SW480 (cell line): ENCODE measurements around the gene TIMM23.
"Not testable (repeated sequence)": the region's sequence is repeated elsewhere in the genome, so short reads cannot be mapped to it uniquely, and the experiment has no call there.

ENCODE experiments used
- DNase-seq: peaks from one replicate; pipeline ENCODE4 v3.0.0-alpha.2; 2016; ENCODE audit warnings: low spot score

Gene TIMM23, protein sequence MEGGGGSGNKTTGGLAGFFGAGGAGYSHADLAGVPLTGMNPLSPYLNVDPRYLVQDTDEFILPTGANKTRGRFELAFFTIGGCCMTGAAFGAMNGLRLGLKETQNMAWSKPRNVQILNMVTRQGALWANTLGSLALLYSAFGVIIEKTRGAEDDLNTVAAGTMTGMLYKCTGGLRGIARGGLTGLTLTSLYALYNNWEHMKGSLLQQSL

DNA sequence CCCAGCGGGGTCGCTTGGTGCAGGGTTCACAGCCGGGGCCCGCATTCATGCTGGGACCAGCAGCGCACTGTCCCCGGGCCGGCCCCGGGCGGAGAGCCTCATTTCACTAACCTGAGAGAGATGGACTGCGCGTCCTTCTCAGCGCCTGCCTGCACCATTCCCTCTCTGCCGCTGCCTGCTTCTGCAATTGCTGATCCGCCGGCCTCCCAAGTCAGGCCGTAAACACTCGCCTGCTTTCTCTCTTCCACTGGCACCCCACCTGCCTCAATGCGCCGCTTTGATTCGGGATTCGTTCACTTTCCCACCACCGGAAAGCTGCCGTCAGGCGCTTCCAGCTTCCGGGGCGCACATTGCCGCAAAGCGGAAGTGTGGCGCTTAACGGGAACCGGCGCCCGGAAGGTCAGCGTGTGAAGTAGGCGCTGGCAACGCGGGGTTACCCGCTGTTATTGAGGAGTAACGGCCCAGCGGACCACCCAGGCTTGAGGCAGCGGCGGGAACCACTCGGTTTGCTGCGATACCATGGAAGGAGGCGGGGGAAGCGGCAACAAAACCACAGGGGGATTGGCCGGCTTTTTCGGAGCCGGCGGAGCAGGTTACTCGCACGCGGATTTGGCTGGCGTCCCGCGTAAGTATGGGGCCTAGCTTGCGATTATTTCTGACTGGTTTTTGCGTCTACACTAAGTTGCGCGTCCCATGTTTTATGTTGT lies at the start of gene TIMM23:
Gene TIMM23 (plus strand): TSS at position 384 of the 707 bp plus-strand sequence. CDS start 136 bp downstream, at position 520.
- DNase-seq, result peak; percentile 73

DNA sequence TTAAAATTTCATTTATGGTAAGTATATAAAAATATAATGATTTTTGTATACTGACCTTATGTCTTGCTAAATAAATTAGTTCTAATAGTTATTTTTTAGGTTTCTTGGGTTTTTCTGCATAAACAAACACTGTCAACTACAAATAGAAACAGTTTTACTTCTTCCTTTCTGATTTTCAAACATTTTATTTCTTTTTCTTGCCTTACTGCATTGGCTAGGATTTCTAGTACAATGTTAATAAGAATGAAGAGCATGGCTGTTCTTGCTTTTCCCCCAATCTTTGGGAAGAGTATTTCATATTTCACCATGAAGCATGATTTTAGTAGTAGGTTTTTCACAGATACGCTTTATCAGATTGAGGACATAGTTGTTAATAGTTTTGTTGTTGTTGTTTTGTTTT lies 45.5 kb upstream of the TIMM23 start:
- DNase-seq, result not testable (repeated sequence)

DNA sequence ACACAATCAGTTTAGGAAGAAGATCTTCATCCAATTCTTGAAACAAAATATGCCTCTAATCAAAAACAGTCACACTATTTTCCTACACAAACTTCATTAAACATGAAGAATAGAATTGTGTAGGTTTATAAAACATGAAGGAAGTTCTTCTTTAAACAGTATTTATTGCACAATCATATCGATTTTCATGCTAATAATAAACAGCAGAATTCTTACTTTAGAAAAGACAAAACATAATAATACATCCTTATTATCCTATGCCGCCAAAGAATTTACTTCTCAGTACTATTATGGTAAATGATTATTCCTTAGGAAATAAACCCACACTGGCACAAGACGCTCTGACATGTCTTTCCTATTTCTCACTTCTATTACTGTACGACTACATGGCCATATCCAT lies 41.0 kb upstream of the TIMM23 start:
- DNase-seq, result not testable (repeated sequence)

DNA sequence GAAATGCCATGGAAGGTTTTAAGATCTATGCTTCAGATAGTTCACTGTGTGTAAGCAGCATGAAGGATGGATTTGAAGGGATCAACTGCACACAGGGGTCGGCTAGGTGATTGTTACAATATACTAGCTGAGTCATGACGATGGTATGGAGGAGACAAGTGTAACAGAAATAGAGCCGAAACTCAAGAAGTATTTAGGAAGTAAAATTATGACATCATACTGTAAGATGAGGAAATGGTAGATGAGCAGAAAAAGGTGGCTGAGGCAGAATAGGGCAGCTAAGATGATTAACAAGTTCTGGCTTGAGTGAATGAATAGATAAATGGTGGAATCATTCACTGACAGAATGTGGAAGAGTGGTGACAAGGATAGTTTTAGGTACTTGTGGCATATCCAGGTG lies 37.5 kb upstream of the TIMM23 start:
- not testable (repeated sequence) for DNase-seq

DNA sequence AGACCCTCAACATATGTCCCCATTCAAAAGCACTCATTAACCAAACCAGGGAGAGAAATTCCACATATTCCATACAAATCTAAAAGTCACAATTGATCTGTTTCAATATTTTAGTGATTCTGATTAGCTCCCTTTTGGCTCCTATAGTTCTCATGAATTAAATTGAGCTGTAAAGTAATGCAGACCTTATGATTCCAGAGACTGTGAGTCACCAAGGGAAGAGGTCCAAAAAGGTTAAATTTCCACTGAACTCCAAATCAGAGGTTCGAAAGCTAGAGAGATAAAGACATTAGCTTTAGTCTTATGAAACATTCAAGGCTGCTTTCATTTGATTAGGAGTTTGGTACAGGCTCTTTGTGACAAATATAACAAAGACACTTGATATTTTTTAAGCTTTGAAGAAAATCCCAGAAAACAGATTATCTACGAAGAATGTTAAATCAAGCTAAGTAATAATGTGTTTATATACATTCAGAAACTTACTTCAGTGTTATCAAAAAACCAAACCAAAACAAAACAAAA lies 33.1 kb upstream of the TIMM23 start:
- not testable (repeated sequence) for DNase-seq

DNA sequence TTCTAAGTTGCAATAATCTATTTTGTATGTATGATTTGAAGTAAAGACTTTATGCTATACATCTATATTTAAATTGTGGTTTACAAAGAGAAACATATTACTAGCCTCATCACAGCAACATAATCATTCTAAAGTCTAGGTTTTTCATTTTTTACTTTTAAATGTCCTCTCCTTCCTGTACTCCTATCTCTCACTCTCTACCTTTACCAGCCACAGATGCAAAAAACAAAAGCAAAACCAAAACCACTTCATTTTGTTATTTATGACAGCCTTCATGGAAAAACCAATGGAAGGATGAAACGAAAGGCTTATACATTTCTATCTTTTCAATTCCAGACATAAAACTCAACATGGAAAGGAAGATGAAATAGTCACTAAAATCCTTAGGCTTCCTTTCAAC lies 31.1 kb upstream of the TIMM23 start:
- not testable (repeated sequence) for DNase-seq

DNA sequence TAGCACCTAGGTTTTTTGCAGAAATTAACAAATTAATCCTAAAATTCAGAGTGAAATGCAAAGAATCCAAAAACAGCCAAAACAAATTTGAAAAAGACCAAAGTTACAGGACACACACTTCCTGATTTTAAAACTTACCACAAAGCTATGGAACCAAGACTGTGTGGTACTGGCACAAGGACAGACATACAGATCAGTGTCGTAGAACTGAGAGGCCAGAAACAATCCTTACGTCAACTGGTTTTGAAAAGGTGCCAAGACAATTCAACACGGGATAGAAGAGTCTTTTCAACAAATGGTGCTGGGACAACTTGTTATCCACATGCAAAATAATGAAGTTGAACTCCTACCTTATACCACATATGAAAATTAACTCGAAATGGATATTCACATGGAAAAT lies 26.8 kb upstream of the TIMM23 start:
- not testable (repeated sequence) for DNase-seq

DNA sequence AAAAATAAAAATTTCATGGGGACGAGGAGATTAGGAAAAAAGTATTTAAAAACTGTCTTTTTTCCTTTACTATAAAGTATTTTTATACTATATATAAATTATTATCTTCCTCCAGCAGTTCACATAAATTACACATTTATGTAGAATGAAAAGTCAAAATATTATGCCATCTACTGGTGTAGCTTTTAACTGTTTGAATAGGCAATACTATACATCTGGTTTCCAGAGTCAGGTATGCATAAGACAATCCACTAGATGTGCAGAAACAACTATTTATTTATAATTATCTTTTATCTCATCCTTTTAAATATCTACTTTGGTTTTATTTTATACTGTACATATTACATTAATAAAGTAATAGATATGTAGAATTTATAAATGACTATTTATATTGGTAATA lies 24.9 kb upstream of the TIMM23 start:
- DNase-seq, result not testable (repeated sequence)

DNA sequence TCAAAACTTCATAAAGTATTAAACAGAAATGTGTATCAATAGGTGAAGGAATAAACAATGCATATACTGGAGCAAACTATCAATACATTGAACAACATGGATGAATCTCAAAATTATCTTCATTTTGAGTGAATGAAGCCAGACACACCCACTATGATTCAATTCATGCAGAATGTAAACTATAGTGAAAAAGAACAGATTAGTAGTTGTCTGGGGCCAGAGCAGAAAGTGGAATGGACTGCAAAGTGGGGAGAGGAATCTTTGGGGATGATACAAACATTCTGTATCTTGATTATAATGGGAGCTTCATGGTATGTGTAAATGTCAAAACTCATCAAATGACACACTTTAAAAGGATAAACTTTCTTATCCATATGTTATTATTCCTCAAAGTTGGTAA lies 23.5 kb upstream of the TIMM23 start:
- not testable (repeated sequence) for DNase-seq

DNA sequence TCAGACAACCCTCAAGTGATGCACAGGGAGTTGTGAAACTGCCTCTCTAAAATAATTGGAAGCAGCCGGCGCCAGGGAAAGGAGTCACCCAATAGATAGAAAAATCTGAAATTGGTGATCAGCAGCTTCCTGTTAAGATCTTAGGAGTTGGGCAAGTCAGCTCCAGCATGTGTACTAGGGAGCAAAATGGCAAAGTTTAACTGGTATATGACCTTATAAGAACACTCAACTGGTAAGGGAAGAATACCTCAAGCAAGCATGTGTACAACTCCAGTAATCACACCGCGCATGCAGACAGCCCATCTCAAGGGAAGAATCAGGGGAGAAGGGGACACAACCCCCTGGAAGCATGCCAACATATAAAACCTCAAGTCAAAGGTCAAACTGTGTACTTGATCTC lies 17.9 kb upstream of the TIMM23 start:
- DNase-seq, result not testable (repeated sequence)

DNA sequence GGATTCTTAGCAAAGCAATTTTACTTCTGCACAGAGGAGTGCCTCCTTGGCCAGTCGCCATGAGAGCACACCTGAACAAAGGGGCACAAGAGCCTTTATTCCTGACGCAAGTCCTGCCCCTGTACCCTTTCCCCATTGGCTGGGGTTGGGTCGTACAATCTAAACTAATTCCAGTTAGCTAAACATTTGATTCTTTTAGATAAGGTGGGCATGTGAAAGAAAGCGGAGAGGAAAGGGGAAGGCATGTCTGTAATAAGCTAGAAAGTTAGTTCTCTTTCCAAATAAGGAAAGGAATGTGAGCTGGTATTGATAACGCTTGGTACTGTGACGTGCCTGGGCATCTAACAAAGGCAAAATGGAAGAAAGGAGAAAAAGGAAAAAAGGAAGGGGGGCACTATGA lies 15.7 kb upstream of the TIMM23 start:
- not testable (repeated sequence) for DNase-seq

DNA sequence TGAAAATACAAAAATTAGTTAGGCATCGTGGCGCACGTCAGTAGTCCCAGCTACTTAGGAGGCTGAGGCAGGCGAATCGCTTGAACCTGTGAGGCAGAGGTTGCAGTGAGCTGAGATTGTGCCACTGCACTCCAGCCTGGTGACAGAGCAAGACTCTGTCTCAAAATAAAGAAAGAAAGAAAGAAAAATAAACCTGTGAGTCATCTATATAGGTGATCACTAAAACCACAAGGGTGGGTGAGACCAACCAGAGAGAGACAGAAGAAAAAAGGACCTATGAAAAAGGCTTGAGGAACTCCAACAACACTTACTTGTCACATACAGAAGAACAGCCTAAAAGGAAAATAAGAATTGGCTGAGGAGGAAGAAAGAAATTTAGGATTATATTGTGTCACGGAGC lies 14.4 kb upstream of the TIMM23 start:
- DNase-seq, result not testable (repeated sequence)

DNA sequence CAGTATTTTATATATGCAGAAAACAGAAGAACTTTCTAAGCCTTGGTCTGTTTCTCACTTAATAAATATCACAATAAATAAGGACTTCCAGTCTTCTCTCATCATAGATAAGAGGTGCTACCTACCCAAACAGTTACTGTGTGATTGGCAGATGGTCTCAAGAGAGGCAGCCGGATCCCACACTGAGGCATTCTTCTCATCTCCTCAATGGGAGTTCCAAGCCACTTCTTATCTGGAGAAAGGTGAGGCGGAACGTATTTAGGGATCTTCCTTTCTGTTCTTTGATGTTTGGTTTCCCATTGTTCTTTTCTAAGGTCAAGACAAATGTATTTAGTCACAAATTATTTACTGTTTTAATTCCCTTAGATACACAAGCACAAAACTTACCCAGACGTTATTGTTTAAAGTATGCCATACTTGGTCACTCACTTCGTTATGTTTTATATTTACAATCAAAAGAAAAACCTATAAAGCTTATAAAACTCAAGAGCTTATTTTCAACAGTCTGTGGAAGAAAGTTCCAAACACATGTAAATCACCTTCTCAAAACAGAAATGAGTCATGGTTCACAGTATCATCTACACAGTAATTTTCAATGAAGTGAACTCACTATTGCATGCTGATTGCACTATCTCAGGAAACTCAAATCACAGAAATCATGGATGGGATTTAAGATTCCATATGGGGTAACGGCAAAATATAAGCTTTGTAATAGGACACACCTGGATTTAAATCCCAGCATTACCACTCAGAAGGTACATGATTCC lies 9.4 kb upstream of the TIMM23 start:
- DNase-seq, result not testable (repeated sequence)

DNA sequence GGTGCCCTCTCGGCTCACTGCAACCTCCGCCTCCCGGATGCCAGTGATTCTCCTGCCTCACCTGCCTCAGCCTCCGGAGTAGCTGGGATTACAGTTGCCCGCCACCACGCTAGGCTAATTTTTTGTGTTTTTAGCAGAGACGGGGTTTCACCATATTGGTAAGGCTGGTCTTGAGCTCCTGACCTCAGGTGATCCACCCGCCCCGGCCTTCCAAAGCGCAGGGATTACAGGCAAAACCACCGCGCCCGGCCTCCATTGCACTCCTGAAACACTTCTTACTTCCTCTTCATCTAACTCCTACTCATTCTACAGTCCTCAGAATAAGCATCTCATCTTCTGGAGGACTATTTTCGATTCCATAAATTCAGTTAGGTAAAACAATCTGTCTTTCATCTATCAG lies 1.3 kb upstream of the TIMM23 start:
- not testable (repeated sequence) for DNase-seq

DNA sequence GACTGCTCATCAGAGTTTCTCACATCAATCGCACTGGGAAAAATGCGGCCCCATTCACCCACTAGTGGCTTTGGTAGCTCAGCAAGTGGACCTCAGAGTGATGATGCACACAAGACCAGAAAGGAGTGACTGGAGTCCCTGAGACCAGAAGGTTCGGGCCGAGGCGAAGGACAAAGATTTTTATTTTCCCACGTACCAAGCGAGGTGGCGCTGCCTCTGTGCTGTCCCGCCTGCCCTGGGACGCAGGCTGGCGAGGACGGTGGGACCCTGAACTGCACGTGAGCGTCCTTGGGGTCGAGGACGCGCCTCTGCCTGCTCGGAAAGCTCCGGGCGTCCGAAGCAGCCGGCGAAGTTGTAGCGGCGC lies 565 bp upstream of the TIMM23 start:
- DNase-seq, result not testable (repeated sequence)

DNA sequence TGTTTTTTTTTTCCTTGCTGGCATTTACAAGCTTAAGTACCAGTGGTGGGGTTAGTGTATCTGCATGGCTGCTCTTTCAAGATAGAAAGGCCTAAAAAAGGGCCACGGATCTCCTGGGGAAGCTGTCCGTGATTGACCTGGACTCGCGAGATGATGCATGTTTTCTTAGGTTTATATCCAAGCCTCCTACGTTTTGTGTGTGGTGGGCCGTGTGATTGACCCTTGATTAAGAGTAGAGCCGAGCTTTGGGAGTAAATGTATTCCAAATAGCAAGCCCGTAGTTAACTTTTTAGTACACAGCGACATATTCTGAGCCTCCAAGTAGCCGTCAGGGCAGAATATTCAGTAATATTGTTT lies 502 bp downstream of the TIMM23 start:
- DNase-seq, result not testable (repeated sequence)

DNA sequence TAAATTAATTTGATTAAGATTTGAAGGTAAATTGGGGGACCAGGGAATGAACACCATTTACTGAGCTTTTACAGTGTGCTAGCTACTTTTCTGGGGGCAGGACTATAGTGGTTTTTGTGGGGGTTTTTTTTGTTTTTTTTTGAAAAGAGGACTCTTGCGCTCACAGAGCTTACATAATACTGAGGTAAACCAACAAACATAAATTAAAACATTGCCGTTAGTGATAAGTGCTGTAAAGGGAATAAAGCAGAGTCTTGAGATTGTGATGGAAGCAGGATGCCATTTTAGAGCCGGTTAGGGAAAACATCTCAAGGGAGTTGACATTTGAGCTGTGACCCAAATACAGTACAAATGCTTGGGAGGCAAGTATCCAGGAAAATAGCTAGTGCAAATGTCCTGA lies 1.8 kb downstream of the TIMM23 start:
- DNase-seq, result not testable (repeated sequence)

DNA sequence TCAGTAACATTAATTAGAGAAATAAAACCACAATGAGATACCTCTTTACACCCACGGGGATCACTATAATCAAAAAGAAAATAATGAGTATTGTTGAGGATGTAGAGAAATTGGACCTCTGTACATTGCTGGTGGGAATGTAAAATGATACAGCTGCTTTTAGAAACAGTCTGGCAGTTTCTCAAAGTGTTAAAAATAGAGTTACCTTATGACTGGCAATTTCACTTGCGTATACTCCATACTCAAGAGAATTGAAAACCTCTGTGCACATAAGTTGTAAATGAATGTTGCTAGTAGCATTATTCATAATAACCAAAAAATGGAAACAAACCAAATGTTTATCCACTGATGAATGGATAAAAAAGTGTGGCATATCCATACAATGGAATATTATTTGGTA lies 6.3 kb downstream of the TIMM23 start:
- not testable (repeated sequence) for DNase-seq

DNA sequence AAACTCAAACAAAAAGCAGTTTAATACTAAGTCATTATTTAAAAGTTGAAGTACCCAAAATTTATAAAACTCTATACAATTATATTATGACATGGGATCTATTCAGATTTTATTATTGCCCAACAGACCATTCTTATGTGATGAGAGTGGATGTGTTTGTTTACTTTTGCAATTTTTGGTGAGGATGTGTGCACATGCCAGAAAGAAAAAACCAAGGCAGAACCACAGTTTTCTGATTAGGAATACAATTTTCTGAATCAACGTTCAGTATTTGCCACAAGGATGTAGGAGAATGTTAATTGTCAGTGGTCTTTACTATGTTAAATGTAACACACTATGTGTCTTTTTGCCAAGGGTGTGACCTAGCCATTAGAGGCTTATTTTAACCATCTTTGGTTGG lies 9.1 kb downstream of the TIMM23 start:
- DNase-seq, result not testable (repeated sequence)

DNA sequence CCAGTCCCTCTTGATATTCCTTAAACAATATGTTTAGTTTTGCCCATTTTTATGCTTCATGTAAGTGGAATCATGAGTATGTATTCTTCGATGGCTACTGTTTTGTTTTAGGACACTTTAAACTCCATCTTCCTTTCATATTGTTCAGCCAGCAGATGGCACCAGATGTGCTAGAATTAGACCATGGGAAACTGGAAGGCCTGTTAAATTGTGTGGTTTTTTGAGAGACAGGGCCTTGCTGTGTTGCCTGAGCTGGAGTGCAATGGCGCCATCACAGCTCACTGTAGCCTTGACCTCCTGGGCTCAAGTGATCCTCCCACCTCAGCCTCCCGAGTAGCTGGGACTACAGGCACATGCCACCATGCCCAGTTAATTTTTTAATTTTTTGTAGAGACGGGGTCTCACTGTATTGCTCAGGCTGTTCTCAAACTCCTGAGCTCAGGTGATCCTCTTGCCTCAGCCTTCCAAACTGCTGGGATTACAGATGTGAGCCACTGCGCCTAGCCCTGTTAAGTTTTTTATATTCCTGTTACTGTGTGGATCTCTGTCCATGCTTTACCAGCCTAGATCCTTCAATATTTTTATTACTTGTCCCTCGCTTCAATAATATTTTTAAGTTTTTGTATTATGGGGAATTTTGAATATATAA lies 11.4 kb downstream of the TIMM23 start:
- peak; percentile 32 for DNase-seq

DNA sequence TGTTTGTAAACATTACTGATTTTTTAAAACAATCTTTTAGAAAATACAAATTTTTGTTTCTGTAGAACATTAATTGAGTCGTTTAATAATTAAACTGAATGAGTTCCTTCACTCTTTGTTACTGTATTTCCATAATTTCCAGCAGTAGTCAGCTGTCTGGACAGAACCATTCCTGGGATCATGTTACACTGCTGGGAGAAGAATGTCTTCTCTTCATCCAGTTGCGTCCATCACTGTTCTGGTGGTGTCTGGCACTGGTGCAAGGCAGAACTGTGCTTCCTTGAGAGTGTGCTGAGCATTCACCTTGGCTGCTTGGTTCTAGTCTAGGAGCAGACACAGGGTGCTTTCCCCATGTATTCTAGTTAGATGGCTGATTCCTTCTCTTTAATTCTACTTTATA lies 12.2 kb downstream of the TIMM23 start:
- DNase-seq, result not testable (repeated sequence)

DNA sequence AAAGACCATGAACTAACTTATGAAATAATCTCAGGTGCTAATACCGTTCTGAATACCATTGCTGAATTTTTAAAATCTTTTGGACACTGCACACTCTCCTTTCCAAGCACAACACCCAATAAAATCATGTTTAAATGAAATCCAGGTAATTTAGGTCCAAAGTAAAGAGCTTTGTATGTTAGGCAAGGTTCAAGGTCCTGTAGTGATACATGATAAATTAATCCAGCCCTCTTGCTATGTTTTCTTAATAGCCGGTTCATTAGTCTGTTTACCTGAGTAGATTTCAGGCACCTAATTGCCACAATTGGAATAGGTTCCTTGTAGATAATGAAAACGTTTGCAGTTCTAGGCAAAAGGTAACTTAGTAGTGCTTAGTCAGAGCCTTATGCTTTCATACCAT lies 13.3 kb downstream of the TIMM23 start:
- DNase-seq, result not testable (repeated sequence)
